IMR-90 (cell line): ENCODE measurements around the gene MAP2K5. TPM values are rescaled to one million over a fixed set of nuclear protein-coding genes. Genes with fewer than 3 reads are reported as not detected.

ENCODE experiments used
- ATAC-seq: fragments of 200-7000 bp; cut with Tn5 transposase; 2 replicates; pipeline ENCODE4 v1.9.1; 2020; ENCODE audit warnings: low read depth, mild to moderate bottlenecking, moderate library complexity
- BruUV-seq: library from RNA; stranded (reverse); fragments of 400-500 nt; replicated peaks from 2 replicates; lab custom pipeline; 2021; lab: Mats Ljungman, UMichigan
- CTCF ChIA-PET: fragments of 300-600 bp; formaldehyde crosslinking; extraction: SDS; loops from one replicate; lab custom pipeline; 2021; ENCODE audit warnings: antibody characterized with exemption; lab: Yijun Ruan, JAX
- POLR2A ChIA-PET: fragments of 300-600 bp; sonication (Branson Sonifier 250); formaldehyde crosslinking; loops from one replicate; lab custom pipeline; 2022; ENCODE audit warnings: antibody characterized with exemption; ENCODE audit not compliant: unreplicated experiment; lab: Charles Lee
- DNase-seq: peaks from one replicate; pipeline ENCODE4 v3.0.0; 2013
- H2AFZ ChIP-seq: replicated peaks from 2 replicates; pipeline ENCODE3; 2013; ENCODE audit warnings: low read length, mild to moderate bottlenecking; ENCODE audit not compliant: poor library complexity
- H2AK5ac ChIP-seq: 2 replicates; pipeline ENCODE4 v1.6.1; 2013; ENCODE audit warnings: low read depth, low read length, inconsistent platforms
- H2AK9ac ChIP-seq: replicated peaks from 2 replicates; pipeline ENCODE3; 2013; ENCODE audit warnings: mild to moderate bottlenecking, low read depth, low read length, moderate library complexity; ENCODE audit not compliant: poor library complexity
- H2BK120ac ChIP-seq: 2 replicates; pipeline ENCODE4 v1.6.1; 2013; ENCODE audit warnings: low read depth, low read length, inconsistent platforms
- H2BK15ac ChIP-seq: 3 replicates; pipeline ENCODE4 v1.6.1; 2013; ENCODE audit warnings: low read depth, low read length, inconsistent platforms
- H2BK20ac ChIP-seq: 2 replicates; pipeline ENCODE4 v1.6.1; 2013; ENCODE audit warnings: low read depth, mild to moderate bottlenecking, inconsistent platforms, low read length, moderate library complexity
- H2BK5ac ChIP-seq: 2 replicates; pipeline ENCODE4 v1.6.1; 2013; ENCODE audit warnings: mild to moderate bottlenecking, low read depth, low read length, inconsistent platforms; ENCODE audit not compliant: poor library complexity, severe bottlenecking
- H3K14ac ChIP-seq: replicated peaks from 2 replicates; pipeline ENCODE4 v1.6.1; 2013; ENCODE audit warnings: low read depth, low read length, inconsistent platforms
- H3K18ac ChIP-seq: 2 replicates; pipeline ENCODE4 v1.6.1; 2013; ENCODE audit warnings: low read depth, low read length, control low read depth
- H3K23ac ChIP-seq: 2 replicates; pipeline ENCODE4 v1.6.1; 2013; ENCODE audit warnings: low read depth, low read length, inconsistent platforms
- H3K27ac ChIP-seq: 2 replicates; pipeline ENCODE4 v1.5.1; 2013; ENCODE audit warnings: mild to moderate bottlenecking, control low read depth, low read length; ENCODE audit not compliant: insufficient read depth
- H3K27me3 ChIP-seq: 2 replicates; pipeline ENCODE4 v1.6.1; 2013; ENCODE audit warnings: low read length; ENCODE audit not compliant: control insufficient read depth, insufficient read depth
- H3K36me3 ChIP-seq: 2 replicates; pipeline ENCODE4 v1.6.1; 2013; ENCODE audit warnings: low read length, mixed read lengths; ENCODE audit not compliant: control insufficient read depth, insufficient read depth
- H3K4ac ChIP-seq: 2 replicates; pipeline ENCODE4 v1.6.1; 2013; ENCODE audit warnings: low read depth, low read length, inconsistent platforms
- H3K4me1 ChIP-seq: 2 replicates; pipeline ENCODE4 v1.6.1; 2013; ENCODE audit warnings: low read length, mixed read lengths; ENCODE audit not compliant: control insufficient read depth, insufficient read depth
- H3K4me2 ChIP-seq: 2 replicates; pipeline ENCODE4 v1.6.1; 2013; ENCODE audit warnings: low read depth, mild to moderate bottlenecking, control low read depth, low read length, moderate library complexity
- H3K4me3 ChIP-seq: 2 replicates; pipeline ENCODE4 v1.5.1; 2013; ENCODE audit warnings: low read depth, mild to moderate bottlenecking, control low read depth, low read length, moderate library complexity; ENCODE audit not compliant: insufficient read depth
- H3K56ac ChIP-seq: 2 replicates; pipeline ENCODE4 v1.6.1; 2013; ENCODE audit warnings: low read length, inconsistent platforms; ENCODE audit not compliant: insufficient read depth; ENCODE audit errors: extremely low read depth
- H3K79me1 ChIP-seq, 2 experiments: 2 replicates each; pipeline ENCODE4 v1.6.1; 2013; ENCODE audit warnings: low read length in 2 of 2, inconsistent platforms in 1 of 2, low read depth in 1 of 2
- H3K9ac ChIP-seq: 2 replicates; pipeline ENCODE4 v1.6.1; 2013; ENCODE audit warnings: low read depth, low read length, control low read depth
- H3K9me1 ChIP-seq: 2 replicates; pipeline ENCODE4 v1.6.1; 2013; ENCODE audit warnings: low read length, inconsistent platforms; ENCODE audit not compliant: insufficient read depth
- H3K9me3 ChIP-seq: 2 replicates; pipeline ENCODE4 v1.6.1; 2013; ENCODE audit warnings: low read length; ENCODE audit not compliant: control insufficient read depth, insufficient read depth
- H4K20me1 ChIP-seq: 2 replicates; pipeline ENCODE4 v1.6.1; 2013; ENCODE audit warnings: low read length, inconsistent platforms; ENCODE audit not compliant: insufficient read depth
- H4K5ac ChIP-seq: 2 replicates; pipeline ENCODE4 v1.6.1; 2013; ENCODE audit warnings: mild to moderate bottlenecking, low read depth, low read length, control low read depth
- H4K8ac ChIP-seq, 2 experiments: 2 replicates each; pipeline ENCODE4 v1.6.1; 2013; ENCODE audit warnings: low read depth in 2 of 2, low read length in 2 of 2, control low read depth in 1 of 2, inconsistent platforms in 1 of 2
- H4K91ac ChIP-seq: 2 replicates; pipeline ENCODE4 v1.6.1; 2013; ENCODE audit warnings: low read depth, low read length, inconsistent platforms; ENCODE audit not compliant: insufficient read depth
- BHLHE40 ChIP-seq: fragments of 150-350 bp; IDR thresholded peaks from 2 replicates; pipeline ENCODE4 v1.6.1; 2016; ENCODE audit warnings: mild to moderate bottlenecking, low read depth, low read length
- CEBPB ChIP-seq: IDR thresholded peaks from 2 replicates; pipeline ENCODE4 v1.6.1; 2012; ENCODE audit warnings: low read depth, low read length, improper control_type of control experiment
- CHD1 ChIP-seq: IDR thresholded peaks from 2 replicates; pipeline ENCODE4 v1.6.1; 2012; ENCODE audit warnings: low read depth, low read length, improper control_type of control experiment
- CTCF ChIP-seq: conservative IDR thresholded peaks from 2 replicates; pipeline ENCODE4 v1.5.1; 2012; ENCODE audit warnings: mild to moderate bottlenecking, low read depth, low read length, improper control_type of control experiment
- ELK1 ChIP-seq: fragments of 150-350 bp; IDR thresholded peaks from 2 replicates; pipeline ENCODE4 v1.6.1; 2016; ENCODE audit warnings: low read depth, mild to moderate bottlenecking, low read length, moderate library complexity, borderline replicate concordance
- FOS ChIP-seq: fragments of 150-350 bp; IDR thresholded peaks from 2 replicates; pipeline ENCODE4 v1.6.1; 2016; ENCODE audit warnings: low read depth, low read length
- MAFK ChIP-seq: IDR thresholded peaks from 2 replicates; pipeline ENCODE4 v1.6.1; 2012; ENCODE audit warnings: low read depth, low read length, improper control_type of control experiment
- MAZ ChIP-seq: IDR thresholded peaks from 2 replicates; pipeline ENCODE4 v1.6.1; 2012; ENCODE audit warnings: low read depth, mild to moderate bottlenecking, low read length, improper control_type of control experiment, moderate library complexity, borderline replicate concordance
- MXI1 ChIP-seq: IDR thresholded peaks from 2 replicates; pipeline ENCODE4 v1.6.1; 2012; ENCODE audit warnings: low read depth, mild to moderate bottlenecking, low read length, moderate library complexity, borderline replicate concordance
- NFE2L2 ChIP-seq: fragments of 150-350 bp; IDR thresholded peaks from 2 replicates; pipeline ENCODE4 v1.6.1; 2016; ENCODE audit warnings: low read depth, mild to moderate bottlenecking, low read length
- POLR2A ChIP-seq: IDR thresholded peaks from 2 replicates; pipeline ENCODE4 v1.6.1; 2012; ENCODE audit warnings: mild to moderate bottlenecking, low read depth, low read length
- RAD21 ChIP-seq: IDR thresholded peaks from 2 replicates; pipeline ENCODE4 v1.6.1; 2012; ENCODE audit warnings: low read length, improper control_type of control experiment
- RCOR1 ChIP-seq: IDR thresholded peaks from 2 replicates; pipeline ENCODE4 v1.6.1; 2012; ENCODE audit warnings: mild to moderate bottlenecking, low read length, improper control_type of control experiment; ENCODE audit not compliant: insufficient replicate concordance
- SMC3 ChIP-seq: fragments of 150-350 bp; IDR thresholded peaks from 2 replicates; pipeline ENCODE4 v1.6.1; 2016; ENCODE audit warnings: low read depth, mild to moderate bottlenecking, antibody characterized with exemption, low read length, moderate library complexity
- whole genome bisulfite sequencing, 2 experiments: methylation state at CpG; one replicate each; pipeline versions ENCODE4 v1.1.5 to v1.1.7; 2013; ENCODE audit warnings: missing lambda C conversion rate in 2 of 2; ENCODE audit not compliant: insufficient read length in 1 of 2; ENCODE audit errors: extremely low coverage in 2 of 2; 5-methylcytosine and 5-hydroxymethylcytosine counted together
- dilution Hi-C: fragments of 300-500 bp; cut with HindIII; formaldehyde crosslinking; loops from one replicate; pipeline ENCODE4 v1.14.3; 2018; ENCODE audit warnings: low sequenced_read_pairs; ENCODE audit not compliant: unreplicated experiment
- in situ Hi-C: fragments of 300-500 bp; cut with MboI; formaldehyde crosslinking; loops from 3 replicates; pipeline ENCODE4 v1.14.3; 2019; ENCODE audit warnings: low sequenced_read_pairs, inconsistent platforms, mixed read lengths
- intact Hi-C: fragments of 100-400 bp; cut with micrococcal nuclease; formaldehyde crosslinking; loops from 2 replicates; pipeline ENCODE4 v1.10.0; 2022
- polyA plus RNA-seq, 3 experiments: library from polyadenylated mRNA; depleted of rRNA; stranded (reverse); fragments of >200 nt; gene quantifications; 2 replicates each; pipeline ENCODE4 v1.2.3, GENCODE V29; 2012; ENCODE audit warnings: low replicate concordance in 1 of 3
- total RNA-seq: library from RNA; depleted of rRNA; stranded (reverse); fragments of >200 nt; gene quantifications from 2 replicates; pipeline ENCODE4 v1.2.3, GENCODE V29; 2012

The MAP2K5 gene
- total and polyA plus RNA-seq, 2 of the 4 experiments (the other 2 are of a cell fraction) = 1.6 to 6.1 TPM

- CTCF ChIA-PET = interaction anchor here (1.4 kb wide), 1 partner anchor 313 kb away, joined by 3 read pairs; no protein-coding TSS in a partner anchor
- TF ChIP-seq SMC3 (no peak), MAFK (no peak), CTCF (no peak), CHD1 (no peak), RCOR1 (no peak), FOS (peak; percentile 14; the same call in 1 of the 2 replicates), RAD21 (no peak), MAZ (peak; percentile 25; the same call in 1 of the 2 replicates), NFE2L2 (0 out of 2 replicates have a peak, but pooled peaks have one; percentile 23), BHLHE40 (0 out of 2 replicates have a peak, but pooled peaks have one; percentile 26), CEBPB (no peak), POLR2A (peak; percentile 49; the same call in 1 of the 2 replicates), MXI1 (no peak), ELK1 (no peak)
Measured at GRCh38 chr15:67839929-67840748, 297.6 kb downstream of the MAP2K5 start, which contains the start of gene RNU6-1. RNU6-1 (minus strand) TSS chr15:67840045.

More at GRCh38 chr15:67839929-67840748, 297.6 kb downstream of the MAP2K5 start, which contains the start of gene RNU6-1:
- Histone ChIP-seq H4K8ac (peak within 1 kb of the TSS; percentile 78 to 95; a peak in 3 of 4 replicates), H3K18ac (peak within 1 kb of the TSS; percentile 75), H3K4me2 (peak within 1 kb of the TSS; percentile 89), H3K9me3 (no peaks in the 10 kb centered on the region), H2AK5ac (no peak within 1 kb of the TSS), H3K4me3 (peak within 1 kb of the TSS; percentile 74), H2BK20ac (0 out of 2 replicates have a peak within 1 kb of the TSS, but pooled peaks have one; percentile 10), H3K23ac (peak within 1 kb of the TSS; percentile 70), H3K79me1 (no peaks in the 10 kb centered on the region), H3K4ac (peak within 1 kb of the TSS; percentile 81), H4K91ac (peak within 1 kb of the TSS; percentile 86), H3K36me3 (no peaks in the 10 kb centered on the region), H2BK5ac (peak within 1 kb of the TSS; percentile 90), H4K20me1 (no peaks in the 10 kb centered on the region), H3K27me3 (peaks cover 23% of the 10 kb centered on the region), H3K9me1 (0 out of 2 replicates have a peak, but pooled peaks cover 6% of the 10 kb centered on the region), H2BK120ac (peak within 1 kb of the TSS; percentile 80), H3K56ac (peak within 1 kb of the TSS; percentile 81; the same call in 1 of the 2 replicates), H4K5ac (peak within 1 kb of the TSS; percentile 73), H2AFZ (peak within 1 kb of the TSS; percentile 99), H2BK15ac (peak within 1 kb of the TSS; percentile 53; the same call in 1 of the 3 replicates), H3K27ac (peak within 1 kb of the TSS; percentile 96), H3K9ac (peak within 1 kb of the TSS; percentile 93), H3K14ac (peak within 1 kb of the TSS; percentile 94), H2AK9ac (peak within 1 kb of the TSS; percentile 85), H3K4me1 (peaks cover 15% of the 10 kb centered on the region; the same call in 1 of the 2 replicates)
- 1% methylated on average over 28 of the region's 62 CpGs; no CpG with 5 or more reads in 1 of the 2 experiments for WGBS, 2 experiments
- intact Hi-C loops = loop anchor here (2.0 to 10.0 kb wide), 5 partner anchors 315 to 775 kb away; partner anchors contain the start of gene SMAD3
- peak; percentile 81 for ATAC-seq
- peak; percentile 91 for DNase-seq
- BruUV-seq = no TSS peak
- dilution Hi-C loops = no loop called here
- in situ Hi-C loops = loop anchor here (5.0 kb wide), 2 partner anchors 383 to 898 kb away; no protein-coding TSS in a partner anchor
- POLR2A ChIA-PET = interaction anchor here (0.6 kb wide), 1 partner anchor 332 kb away, joined by 7 read pairs; no protein-coding TSS in a partner anchor
